ENCODE measurements around the gene CWC27. TPM values are rescaled to one million over a fixed set of nuclear protein-coding genes. Genes with fewer than 3 reads are reported as not detected.
"Not testable (repeated sequence)": the region's sequence is repeated elsewhere in the genome, so short reads cannot be mapped to it uniquely, and the experiment has no call there.

CWC27 gene
- total RNA-seq, 1 donor, result 7.5 TPM

DNA sequence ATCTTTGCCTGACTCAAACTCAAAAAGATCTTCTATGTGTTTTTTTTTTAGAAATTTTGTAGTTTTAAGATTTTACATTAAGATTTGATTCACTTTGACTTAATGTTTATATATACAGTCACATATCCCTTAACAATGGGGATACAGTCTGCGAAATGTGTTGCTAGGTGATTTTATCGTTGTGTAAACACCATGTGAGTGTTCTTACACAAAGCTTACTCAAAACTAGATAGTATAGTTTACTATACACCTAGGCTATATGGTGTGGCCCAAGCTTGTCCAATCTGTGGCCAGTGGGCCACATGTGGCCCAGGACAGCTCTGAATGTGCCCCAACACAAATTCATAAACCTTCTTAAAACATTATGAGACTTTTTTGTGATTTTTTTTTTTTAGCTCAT, 131.9 kb downstream of the CWC27 start:
- DNase-seq (ENCODE audit: low read depth in 2 of 3, low spot score in 2 of 3), result no peak

GRCh38 chr5:64907399-64907798, 138.7 kb downstream of the CWC27 start:
- DNase-seq (ENCODE audit: low read depth in 2 of 3, low spot score in 2 of 3), result not testable (repeated sequence)

GRCh38 chr5:64914396-64914795, 145.7 kb downstream of the CWC27 start:
- DNase-seq (ENCODE audit: low read depth in 2 of 3, low spot score in 2 of 3), result no peak

- DNase-seq (ENCODE audit: low read depth in 2 of 3, low spot score in 2 of 3), result no peak
Measured at GRCh38 chr5:64918083-64918482, 149.4 kb downstream of the CWC27 start.

- DNase-seq (ENCODE audit: low read depth in 2 of 3, low spot score in 2 of 3), result peak in 1 of 3 donors; percentile 7
Measured at GRCh38 chr5:64921386-64921785, 152.7 kb downstream of the CWC27 start.

DNA sequence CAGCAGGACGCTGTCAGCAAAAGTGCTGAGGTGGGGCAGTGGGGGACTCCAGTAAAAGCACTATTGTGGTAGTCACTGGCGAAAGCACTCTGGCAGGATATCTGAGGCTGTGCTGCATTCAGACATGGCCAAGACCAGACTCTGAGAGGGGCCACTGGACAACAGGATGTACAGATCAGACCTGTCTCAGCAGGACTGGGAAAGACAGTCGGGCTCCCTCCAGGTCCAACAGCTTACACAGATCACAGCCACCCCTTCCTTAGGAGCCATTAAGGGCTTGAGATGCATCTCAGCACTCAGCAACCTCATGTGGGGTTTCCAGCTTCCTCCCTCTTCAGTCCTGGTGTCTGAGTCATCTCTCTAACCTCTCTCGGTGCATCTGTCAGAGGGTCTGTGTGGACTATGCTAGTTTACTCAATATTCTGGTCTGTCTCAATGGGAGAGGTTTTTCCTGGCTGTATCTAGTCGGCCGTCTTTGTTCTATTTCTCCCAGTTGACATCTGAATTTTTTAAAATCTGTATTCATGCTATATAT, 154.5 kb downstream of the CWC27 start:
- no peak for DNase-seq (ENCODE audit: low read depth in 2 of 3, low spot score in 2 of 3)

- no peak for DNase-seq (ENCODE audit: low read depth in 2 of 3, low spot score in 2 of 3)
Measured at GRCh38 chr5:64925123-64925522, 156.4 kb downstream of the CWC27 start.

DNA sequence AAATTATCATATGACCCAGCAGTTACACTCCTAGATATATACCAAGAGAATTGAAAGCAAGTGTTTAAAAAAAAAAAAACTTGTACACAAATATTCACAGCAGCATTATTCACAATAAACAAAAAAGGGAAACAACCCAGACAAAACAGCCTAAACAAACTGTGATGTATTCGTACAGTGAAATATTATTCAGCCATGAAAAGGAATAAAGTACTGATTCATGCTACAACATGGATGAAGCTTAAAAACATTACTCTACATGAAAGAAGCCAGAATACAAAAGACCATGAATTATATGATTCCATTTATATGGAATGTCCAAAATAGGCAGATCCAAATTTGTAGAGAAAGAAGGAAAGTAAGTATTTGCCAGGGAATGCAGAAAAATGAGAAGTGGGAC, 161.1 kb downstream of the CWC27 start:
- no peak for DNase-seq (ENCODE audit: low read depth in 2 of 3, low spot score in 2 of 3)

- no peak for DNase-seq (ENCODE audit: low read depth in 2 of 3, low spot score in 2 of 3)
Measured at GRCh38 chr5:64930672-64931318, 162.1 kb downstream of the CWC27 start.

DNA sequence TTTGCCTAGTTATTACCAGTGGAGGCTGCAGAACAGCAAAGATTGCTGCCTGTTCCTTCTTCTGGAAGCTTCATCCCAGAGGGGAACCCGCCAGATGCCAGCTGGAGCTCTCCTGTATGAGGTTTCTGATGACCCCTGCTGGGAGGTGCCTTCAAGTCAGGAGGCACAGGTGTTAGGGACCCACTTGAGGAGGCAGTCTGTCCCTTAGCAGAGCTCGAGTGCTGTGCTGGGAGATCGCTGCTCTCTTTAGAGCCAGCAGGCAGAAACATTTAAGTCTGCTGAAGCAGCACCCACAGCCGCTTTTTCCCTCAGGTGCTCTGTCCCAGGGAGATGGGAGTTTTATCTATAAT, 170.7 kb downstream of the CWC27 start:
- DNase-seq (ENCODE audit: low read depth in 2 of 3, low spot score in 2 of 3), result not testable (repeated sequence)

DNA sequence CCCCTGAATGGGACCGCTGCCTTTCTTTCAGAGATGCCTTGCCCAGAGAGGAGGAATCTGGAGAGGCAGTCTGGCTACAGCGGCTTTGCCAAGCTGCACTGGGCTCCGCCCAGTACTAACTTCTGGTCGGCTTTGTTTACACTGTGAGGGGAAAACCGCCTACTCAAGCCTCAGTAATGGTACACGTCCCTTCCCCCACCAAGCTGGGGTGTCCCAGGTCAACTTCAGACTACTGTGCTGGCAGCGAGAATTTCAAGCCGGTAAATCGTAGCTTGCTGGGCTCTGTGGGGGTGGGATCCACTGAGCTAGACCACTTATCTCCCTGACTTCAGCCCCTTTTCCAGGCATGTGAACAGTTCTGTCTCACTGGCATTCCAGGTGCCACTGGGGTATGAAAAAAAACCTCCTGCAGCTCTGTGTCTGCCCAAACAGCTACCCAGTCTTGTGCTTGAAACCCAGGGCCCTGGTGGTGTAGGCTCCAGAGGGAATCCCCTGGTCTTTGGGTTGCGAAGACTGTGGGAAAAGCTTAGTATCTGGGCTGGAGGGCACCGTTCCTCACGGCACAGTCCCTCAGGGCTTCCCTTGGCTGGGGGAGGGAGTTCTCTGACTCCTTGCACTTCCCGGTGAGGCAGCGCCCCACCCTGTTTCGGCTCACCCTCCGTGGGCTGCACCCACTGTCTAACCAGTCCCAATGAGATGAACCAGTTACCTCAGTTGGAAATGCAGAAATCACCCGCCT, 171.2 kb downstream of the CWC27 start:
- no peak for DNase-seq (ENCODE audit: low read depth in 2 of 3, low spot score in 2 of 3)

DNA sequence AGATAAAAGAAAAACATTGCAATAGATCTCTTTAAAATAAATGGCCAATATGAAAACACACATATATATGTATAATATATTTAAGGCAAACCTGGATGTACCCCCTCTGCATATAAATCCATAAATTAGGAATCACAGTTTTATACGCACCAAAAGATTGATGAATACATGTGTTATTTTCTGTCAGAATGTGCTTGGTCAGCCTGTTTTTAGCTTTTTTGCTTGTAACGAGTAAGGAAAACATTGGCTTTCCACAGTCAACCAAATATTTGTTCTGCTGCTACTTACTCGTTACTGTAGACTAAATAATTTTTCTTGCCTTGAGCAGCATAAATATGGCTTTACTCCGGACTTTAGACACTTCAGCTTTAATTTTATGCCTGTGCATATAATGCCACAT, 173.7 kb downstream of the CWC27 start:
- DNase-seq (ENCODE audit: low read depth in 2 of 3, low spot score in 2 of 3), result no peak

DNA sequence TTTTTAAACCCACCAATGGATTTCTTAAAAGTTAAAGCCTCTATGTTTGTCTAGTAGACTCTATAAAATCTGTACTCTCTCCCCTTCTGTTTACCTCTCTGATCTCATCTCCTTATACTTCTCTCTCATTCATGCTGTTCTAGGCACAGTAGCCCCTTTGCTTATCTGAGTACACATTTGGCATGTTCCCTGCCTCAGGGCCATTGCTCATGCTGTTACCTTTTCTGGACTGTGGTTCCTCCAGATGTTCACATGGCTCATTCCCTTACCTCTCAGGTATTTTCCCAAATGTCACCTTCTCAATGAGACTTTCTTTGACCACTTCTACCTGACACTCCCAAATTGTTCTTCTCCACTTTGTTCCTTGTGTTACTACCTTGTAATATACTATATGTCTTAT, 176.1 kb downstream of the CWC27 start:
- DNase-seq (ENCODE audit: low read depth in 2 of 3, low spot score in 2 of 3), result no peak

GRCh38 chr5:64947031-64947430, 178.3 kb downstream of the CWC27 start:
- no peak for DNase-seq (ENCODE audit: low read depth in 2 of 3, low spot score in 2 of 3)

- no peak for DNase-seq (ENCODE audit: low read depth in 2 of 3, low spot score in 2 of 3)
Measured at GRCh38 chr5:64947801-64948200, 179.1 kb downstream of the CWC27 start.

- no peak for DNase-seq (ENCODE audit: low read depth in 2 of 3, low spot score in 2 of 3)
Measured at GRCh38 chr5:64949331-64949730, 180.6 kb downstream of the CWC27 start.

DNA sequence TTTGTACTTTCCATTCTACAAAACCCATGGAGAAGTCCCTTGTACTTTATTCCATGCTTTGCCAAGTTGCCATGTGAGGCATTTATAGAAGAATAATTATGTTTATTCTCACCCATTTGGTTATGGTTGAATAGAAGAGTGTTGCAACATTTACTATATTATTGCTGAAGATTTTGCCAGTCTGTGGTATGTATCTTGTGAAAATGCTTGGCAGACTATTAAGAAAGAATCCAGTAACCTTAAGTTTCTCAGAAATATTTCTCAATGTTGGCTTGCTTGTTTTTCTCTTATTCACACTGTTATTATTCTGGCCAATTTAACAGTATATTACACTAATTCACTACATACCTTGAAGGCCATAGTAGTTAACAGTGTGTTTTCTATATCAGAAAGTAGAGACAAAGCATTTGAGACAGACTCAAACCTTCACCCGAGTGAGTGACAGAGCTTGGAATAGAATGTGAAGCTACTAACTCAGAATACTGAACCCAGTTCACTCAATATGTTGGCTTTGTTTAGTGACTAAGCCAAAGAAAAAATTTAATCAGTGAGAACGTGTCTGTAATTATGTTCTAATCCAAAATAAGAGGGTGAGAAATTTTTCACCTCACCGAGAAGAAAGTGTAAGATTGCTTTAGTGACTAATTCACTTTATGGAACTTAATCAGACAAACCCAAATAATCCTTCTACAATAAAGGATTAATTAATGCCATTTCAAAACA, 184.4 kb downstream of the CWC27 start:
- no peak for DNase-seq (ENCODE audit: low read depth in 2 of 3, low spot score in 2 of 3)

GRCh38 chr5:64954518-64954917, 185.8 kb downstream of the CWC27 start:
- DNase-seq (ENCODE audit: low read depth in 2 of 3, low spot score in 2 of 3), result no peak

GRCh38 chr5:64958757-64959391, 190.1 kb downstream of the CWC27 start:
- DNase-seq (ENCODE audit: low read depth in 2 of 3, low spot score in 2 of 3), result peak in 2 of 3 donors; percentile 19 to 59

DNA sequence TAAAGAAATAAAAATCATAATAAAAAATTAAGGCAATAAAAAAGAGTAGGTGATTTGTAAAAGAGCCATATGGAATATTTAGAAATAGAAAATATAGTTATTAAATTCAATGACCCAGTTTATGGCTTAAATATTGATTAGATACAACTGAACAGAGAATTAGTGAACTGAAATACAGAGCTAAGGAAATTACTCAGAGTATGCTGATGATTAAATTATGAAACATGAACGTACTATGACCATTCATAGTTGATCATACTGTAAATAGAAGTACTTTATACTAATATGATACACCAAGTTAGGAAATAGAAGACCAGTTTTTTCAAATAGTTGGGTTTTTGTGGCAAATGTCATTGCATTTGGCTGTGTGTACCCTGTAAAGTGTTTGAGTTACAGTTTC, 194.5 kb downstream of the CWC27 start:
- DNase-seq (ENCODE audit: low read depth in 2 of 3, low spot score in 2 of 3), result no peak

DNA sequence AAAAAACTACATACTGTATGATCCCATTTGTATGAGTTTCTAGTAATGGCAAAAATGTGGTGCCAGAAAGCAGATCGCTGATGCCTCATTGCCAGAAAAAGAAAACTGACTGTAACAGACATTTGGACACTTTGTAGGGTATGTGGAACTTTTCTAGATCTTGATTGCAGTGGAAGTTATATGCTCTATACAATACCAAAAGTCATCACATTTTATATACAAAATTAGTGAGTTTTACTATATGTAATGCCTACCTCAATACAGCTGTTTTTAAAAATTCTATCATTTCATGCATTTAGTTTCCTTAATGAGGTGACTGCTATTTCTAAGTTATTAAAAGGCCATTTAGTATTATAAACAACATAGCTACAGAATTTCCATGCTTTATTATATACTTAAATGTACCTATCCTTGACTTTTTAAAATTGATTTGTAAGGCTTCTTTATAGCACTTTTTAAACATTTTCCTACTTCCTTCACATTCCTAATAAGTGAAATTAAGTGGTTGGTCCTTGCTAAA, 199.9 kb downstream of the CWC27 start:
- no peak for DNase-seq (ENCODE audit: low read depth in 2 of 3, low spot score in 2 of 3)
